Esophagus squamous epithelium (tissue), 5 donors: ENCODE results near the gene GDI2. TPM values are rescaled to one million over a fixed set of nuclear protein-coding genes. Genes with fewer than 3 reads are reported as not detected.
A peak's percentile ranks its signal among the peaks of the same experiment; 100 is the strongest.
"Not testable (repeated sequence)": the region's sequence is repeated elsewhere in the genome, so short reads cannot be mapped to it uniquely, and the experiment has no call there.

Source experiments
- DNase-seq: peaks from one replicate; lab custom pipeline; 2025; lab: John Stamatoyannopoulos, UW
- H3K27ac ChIP-seq, 4 donors: fragments of 200-600 bp; sonication (generic); one replicate each; pipeline ENCODE4 v1.5.1; 2016 to 2019; ENCODE audit warnings: mild to moderate bottlenecking in 1 of 4
- H3K27me3 ChIP-seq, 4 donors: fragments of 200-600 bp; sonication (generic); 1 replicate in 3 of 4; 2 replicates in 1 of 4; pipeline versions ENCODE4 v1.5.1 to v1.6.0; 2017 to 2021; ENCODE audit warnings: antibody characterized with exemption in 1 of 4
- H3K36me3 ChIP-seq, 3 donors: fragments of 200-600 bp; sonication (generic); one replicate each; pipeline ENCODE4 v1.5.1; 2016 to 2019
- H3K4me1 ChIP-seq, 3 donors: fragments of 200-600 bp; sonication (generic); one replicate each; pipeline ENCODE4 v1.5.1; 2017 to 2019
- H3K4me3 ChIP-seq, 4 donors: fragments of 200-600 bp; sonication (generic); 1 replicate in 3 of 4; 2 replicates in 1 of 4; pipeline ENCODE4 v1.5.1; 2016 to 2019; ENCODE audit warnings: mild to moderate bottlenecking in 2 of 4, moderate library complexity in 1 of 4
- H3K9me3 ChIP-seq, 3 donors: fragments of 200-600 bp; sonication (generic); one replicate each; pipeline ENCODE4 v1.5.1; 2016 to 2019
- CTCF ChIP-seq, 6 experiments: fragments of 450-650 bp in 4 of 6; fragments of 200-600 bp in 2 of 6; sonication (generic) in 2 of 6; IDR thresholded peaks; one replicate each; pipeline ENCODE4 v1.5.1; 2016 to 2019; ENCODE audit warnings: antibody characterized with exemption in 6 of 6, mild to moderate bottlenecking in 4 of 6, moderate library complexity in 4 of 6
- POLR2A ChIP-seq, 4 donors: fragments of 450-650 bp; IDR thresholded peaks; one replicate each; pipeline ENCODE4 v1.6.1; 2017; ENCODE audit warnings: antibody characterized with exemption in 4 of 4, mild to moderate bottlenecking in 4 of 4, moderate library complexity in 3 of 4
- WGBS, 2 donors: methylation state at CpG; one replicate each; pipeline ENCODE4 v1.1.5; 2018; 5-methylcytosine and 5-hydroxymethylcytosine counted together
- intact Hi-C: fragments of 100-400 bp; cut with DNase I; formaldehyde crosslinking; loops from one replicate; pipeline ENCODE4 v1.15.0; 2022
- total RNA-seq, 4 donors: library from RNA; depleted of rRNA; stranded (reverse); fragments of >200 nt; gene quantifications; one replicate each; pipeline ENCODE4 v1.1.0, GENCODE V29; 2016
- donor health status: DM: yes; HTN: yes; CAD: no.

Gene GDI2
- total RNA-seq, 4 donors from 2014 or later, result 153 to 299 (median 257) TPM

DNA sequence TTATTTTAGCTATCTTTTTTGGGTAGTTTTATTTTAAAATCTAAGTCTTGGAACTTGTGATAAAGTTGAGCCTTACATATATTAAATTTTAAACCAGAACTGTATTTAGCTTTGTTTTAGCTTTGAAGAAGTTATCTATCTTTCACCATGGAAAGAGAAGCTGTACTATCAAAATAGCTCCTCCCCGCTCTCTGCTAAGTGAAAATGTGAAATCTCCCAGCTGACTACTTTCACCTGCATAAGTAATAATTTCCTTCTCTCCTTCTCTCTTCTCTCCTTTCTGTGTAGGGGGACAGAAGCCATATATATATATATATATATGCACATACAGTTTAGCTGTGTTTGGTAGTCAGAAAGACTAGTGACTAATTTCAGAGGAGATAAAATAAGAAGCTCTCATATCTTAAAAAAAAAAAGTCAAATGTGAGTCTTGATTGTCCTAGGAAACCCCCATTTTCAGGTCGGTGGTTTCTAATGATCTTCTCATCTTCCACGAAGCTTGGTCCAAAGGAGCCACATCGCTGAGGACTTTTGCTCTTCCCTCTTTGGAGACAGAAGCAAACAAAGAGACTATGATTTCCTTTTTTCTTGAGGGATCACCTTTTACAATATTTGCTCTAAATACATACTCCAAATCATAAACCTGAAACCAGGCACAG lies 30.6 kb upstream of the GDI2 start:
- peaks cover 0 to 29% (median 3%) of the 10 kb centered on the region in 3 donors for H3K4me1 ChIP-seq
- no peaks in the 10 kb centered on the region for H3K36me3 ChIP-seq
- H3K4me3 ChIP-seq, result no peak overlapping the region
- no peaks in the 10 kb centered on the region for H3K9me3 ChIP-seq
- H3K27ac ChIP-seq, result no peak overlapping the region
- no peak for DNase-seq
- intact Hi-C loops, result no loop called here
- no peaks in the 10 kb centered on the region for H3K27me3 ChIP-seq
- WGBS, 2 donors, result 69 to 73% methylated on average over 4 of the region's 4 CpGs
- no peak for TF ChIP-seq CTCF (IDR thresholded peaks at IDR 0.05)
- no peak for TF ChIP-seq POLR2A (IDR thresholded peaks at IDR 0.05)

- TF ChIP-seq POLR2A (IDR thresholded peaks at IDR 0.05) (no peak), CTCF (IDR thresholded peaks at IDR 0.05) (no peak)
- H3K36me3 ChIP-seq, result no peaks in the 10 kb centered on the region
- no peaks in the 10 kb centered on the region for H3K9me3 ChIP-seq
- intact Hi-C loops, result no loop called here
- H3K4me3 ChIP-seq, result no peak overlapping the region
- no peaks in the 10 kb centered on the region for H3K27me3 ChIP-seq
- peaks cover 0 to 29% (median 3%) of the 10 kb centered on the region in 3 donors for H3K4me1 ChIP-seq
- no peak for DNase-seq
- no peak overlapping the region for H3K27ac ChIP-seq
- 91 to 92% methylated on average over 13 to 14 of the region's 14 CpGs for WGBS, 2 donors
Observed at GRCh38 chr10:5841965-5842364, 28.7 kb upstream of the GDI2 start.

GRCh38 chr10:5840314-5841307 lies 27.4 kb upstream of the GDI2 start:
- WGBS, 2 donors, result 49 to 69% methylated on average over 19 to 23 of the region's 40 CpGs
- TF ChIP-seq CTCF (IDR thresholded peaks at IDR 0.05), result no peak
- TF ChIP-seq POLR2A (IDR thresholded peaks at IDR 0.05), result no peak
- intact Hi-C loops, result no loop called here
- no peak overlapping the region for H3K27ac ChIP-seq
- DNase-seq, result no peak
- no peaks in the 10 kb centered on the region for H3K9me3 ChIP-seq
- no peaks in the 10 kb centered on the region for H3K27me3 ChIP-seq
- H3K4me3 ChIP-seq, result peak overlapping the region in 1 of 4 donors; percentile 13
- no peaks in the 10 kb centered on the region for H3K36me3 ChIP-seq
- H3K4me1 ChIP-seq, result peaks cover 0 to 21% (median 3%) of the 10 kb centered on the region in 3 donors

- H3K36me3 ChIP-seq, H3K4me3 ChIP-seq, H3K27me3 ChIP-seq, H3K27ac ChIP-seq, H3K9me3 ChIP-seq, intact Hi-C loops, DNase-seq: not testable (repeated sequence)
- H3K4me1 ChIP-seq, result peaks cover 0 to 24% (median 7%) of the 10 kb centered on the region in 3 donors
- 75 to 86% methylated on average over 2 of the region's 2 CpGs for WGBS, 2 donors
Observed at GRCh38 chr10:5836181-5836580, 22.9 kb upstream of the GDI2 start.

GRCh38 chr10:5835446-5836095 lies 22.3 kb upstream of the GDI2 start:
- Histone ChIP-seq H3K27ac (no peak overlapping the region), H3K36me3 (no peaks in the 10 kb centered on the region), H3K27me3 (no peaks in the 10 kb centered on the region), H3K9me3 (no peaks in the 10 kb centered on the region), H3K4me1 (peaks cover 0 to 23% (median 7%) of the 10 kb centered on the region in 3 donors), H3K4me3 (no peak overlapping the region)
- 90 to 91% methylated on average over 13 to 15 of the region's 15 CpGs for WGBS, 2 donors
- intact Hi-C loops, result no loop called here
- TF ChIP-seq POLR2A (IDR thresholded peaks at IDR 0.05) (no peak), CTCF (IDR thresholded peaks at IDR 0.05) (no peak)
- no peak for DNase-seq
